Panc1 (cell line): ENCODE data around the gene ALG1.
A peak's percentile ranks its signal among the peaks of the same experiment; 100 is the strongest.

Experiments
- CTCF ChIP-seq: fragments of 450-650 bp; IDR thresholded peaks from 2 replicates; pipeline ENCODE4 v1.5.1; 2017; ENCODE audit warnings: mild to moderate bottlenecking
- POLR2AphosphoS5 ChIP-seq: IDR thresholded peaks from 2 replicates; pipeline ENCODE4 v1.6.1; 2012; ENCODE audit warnings: mild to moderate bottlenecking, low read depth, low read length, moderate library complexity
- REST ChIP-seq, 2 experiments: IDR thresholded peaks; 2 replicates each; pipeline ENCODE4 v1.6.1; 2011 to 2012; ENCODE audit warnings: low read depth in 2 of 2, control low read depth in 1 of 2, low read length in 1 of 2, mild to moderate bottlenecking in 1 of 2, moderate library complexity in 1 of 2; ENCODE audit not compliant: insufficient read depth in 1 of 2
- TCF7L2 ChIP-seq: IDR thresholded peaks from 2 replicates; pipeline ENCODE4 v1.6.1; 2011; ENCODE audit warnings: mild to moderate bottlenecking, low read depth, low read length, inconsistent platforms

DNA sequence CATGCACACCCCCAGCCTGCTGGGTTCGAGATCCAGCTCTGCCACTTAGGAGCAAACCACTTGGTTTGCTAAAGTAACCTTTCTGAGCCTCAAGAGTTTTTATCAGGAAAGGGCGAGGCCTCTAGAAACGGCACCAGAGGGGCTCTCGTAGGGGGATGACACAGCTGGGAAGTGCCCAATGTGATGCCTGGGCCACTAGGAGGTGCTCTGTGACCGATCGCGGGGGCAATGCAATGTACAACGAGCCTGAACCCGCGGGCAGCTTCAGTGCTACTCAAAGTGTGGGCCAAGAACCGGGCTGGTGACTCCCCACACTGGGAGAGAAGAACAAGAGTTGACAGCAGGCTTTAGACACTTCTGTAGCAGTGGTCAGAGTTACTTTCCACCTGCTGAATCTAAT is 15.3 kb upstream of the ALG1 start:
- TF ChIP-seq CTCF (peak; percentile 73), REST (IDR thresholded peaks at IDR 0.05; ENCODE audit: insufficient read depth in 1 of 2, low read depth in 2 of 2, low read length in 1 of 2) (no peak), POLR2AphosphoS5 (no peak), TCF7L2 (no peak)
